Endothelial cell of umbilical vein (primary cell): Measurements from ENCODE around the gene TEX55. TPM values are rescaled to one million over a fixed set of nuclear protein-coding genes. Genes with fewer than 3 reads are reported as not detected.

Experiments
- BruUV-seq: library from RNA; stranded (reverse); fragments of 400-500 nt; replicated peaks from 2 replicates; lab custom pipeline; 2021; lab: Mats Ljungman, UMichigan
- CTCF ChIA-PET: fragments of 300-600, 350-600 bp; sonication (Branson Sonifier 250); formaldehyde crosslinking; loops from one replicate; lab custom pipeline; 2021; ENCODE audit warnings: antibody characterized with exemption, inconsistent platforms; lab: Charles Lee
- POLR2A ChIA-PET: fragments of 300-600, 350-600 bp; sonication (Branson Sonifier 250); formaldehyde crosslinking; loops from one replicate; lab custom pipeline; 2021; ENCODE audit warnings: antibody characterized with exemption, inconsistent platforms; lab: Charles Lee
- DNase-seq: peaks from one replicate; pipeline ENCODE4 v3.0.0-alpha.2; 2011; ENCODE audit warnings: low read depth, low spot score
- FAIRE-seq: peaks from 2 replicates; lab custom pipeline; 2011; peaks lifted over from hg19 to GRCh38; lab: Jason Lieb, UNC
- H2AFZ ChIP-seq: 2 replicates; pipeline ENCODE4 v1.6.0; 2012; ENCODE audit warnings: low read depth, low read length, control low read depth, inconsistent platforms
- H3K27ac ChIP-seq: 2 replicates; pipeline ENCODE4 v1.5.1; 2011; ENCODE audit warnings: low read depth, mild to moderate bottlenecking, control low read depth, low read length, moderate library complexity; ENCODE audit not compliant: insufficient read depth
- H3K27me3 ChIP-seq, 2 experiments: 2 replicates each; pipeline versions ENCODE4 v1.6.0 to v1.6.1; 2011; ENCODE audit warnings: low read length in 2 of 2, mixed read lengths in 1 of 2; ENCODE audit not compliant: control insufficient read depth in 2 of 2, insufficient read depth in 2 of 2
- H3K36me3 ChIP-seq, 2 experiments: 2 replicates in 1 of 2; 3 replicates in 1 of 2; pipeline ENCODE4 v1.5.1; 2011; ENCODE audit warnings: low read length in 2 of 2, mild to moderate bottlenecking in 1 of 2, moderate library complexity in 1 of 2; ENCODE audit not compliant: control insufficient read depth in 2 of 2, insufficient read depth in 2 of 2; ENCODE audit errors: extremely low read depth in 1 of 2
- H3K4me1 ChIP-seq: 3 replicates; pipeline ENCODE4 v1.5.1; 2011; ENCODE audit warnings: mild to moderate bottlenecking, low read length; ENCODE audit not compliant: control insufficient read depth, insufficient read depth; ENCODE audit errors: extremely low read depth
- H3K4me2 ChIP-seq: 2 replicates; pipeline ENCODE4 v1.6.1; 2011; ENCODE audit warnings: low read length, control low read depth, mixed read lengths; ENCODE audit not compliant: insufficient read depth
- H3K4me3 ChIP-seq, 3 experiments: fragments of 200-600 bp in 1 of 3; sonication (generic), shearing (Covaris generic) in 1 of 3; replicated peaks in 1 of 3; 2 replicates each; pipeline ENCODE4 v1.5.1; 2011 to 2016; ENCODE audit warnings: control low read depth in 3 of 3, low read length in 3 of 3, mild to moderate bottlenecking in 2 of 3, inconsistent platforms in 1 of 3, low read depth in 1 of 3, moderate library complexity in 1 of 3; ENCODE audit not compliant: insufficient read depth in 1 of 3
- H3K79me2 ChIP-seq: 2 replicates; pipeline ENCODE4 v1.6.0; 2012; ENCODE audit warnings: low read length, inconsistent platforms; ENCODE audit not compliant: control insufficient read depth, insufficient read depth
- H3K9ac ChIP-seq: replicated peaks from 2 replicates; pipeline ENCODE3; 2011; ENCODE audit warnings: low read length, control low read depth; ENCODE audit not compliant: insufficient read depth; ENCODE audit errors: extremely low read depth
- H3K9me1 ChIP-seq: replicated peaks from 3 replicates; pipeline ENCODE4 v1.6.0; 2011; ENCODE audit warnings: mild to moderate bottlenecking, low read length; ENCODE audit not compliant: control insufficient read depth, insufficient read depth; ENCODE audit errors: extremely low read depth
- H3K9me3 ChIP-seq: replicated peaks from 2 replicates; pipeline ENCODE4 v1.5.1; 2012; ENCODE audit warnings: low read length, inconsistent platforms; ENCODE audit not compliant: control insufficient read depth, insufficient read depth
- H4K20me1 ChIP-seq: replicated peaks from 2 replicates; pipeline ENCODE3; 2011; ENCODE audit warnings: mild to moderate bottlenecking, low read length; ENCODE audit not compliant: control insufficient read depth, insufficient read depth; ENCODE audit errors: extremely low read depth
- CTCF ChIP-seq, 2 donors: IDR thresholded peaks; 1 replicate in 1 of 2; 2 replicates in 1 of 2; pipeline ENCODE4 v1.5.1; 2011; ENCODE audit warnings: low read length in 2 of 2, mild to moderate bottlenecking in 2 of 2, moderate library complexity in 2 of 2, control low read depth in 1 of 2, inconsistent platforms in 1 of 2, low read depth in 1 of 2; ENCODE audit not compliant: insufficient read depth in 1 of 2; ENCODE audit errors: extremely low read depth in 1 of 2
- EZH2 ChIP-seq: IDR thresholded peaks from 2 replicates; pipeline ENCODE4 v1.6.1; 2012; ENCODE audit warnings: borderline replicate concordance, low read depth, mild to moderate bottlenecking, moderate library complexity, low read length, inconsistent platforms; ENCODE audit not compliant: severe bottlenecking
- FOS ChIP-seq: IDR thresholded peaks from 2 replicates; pipeline ENCODE4 v1.6.1; 2011; ENCODE audit warnings: mild to moderate bottlenecking, low read length, moderate library complexity, borderline replicate concordance; ENCODE audit not compliant: insufficient read depth
- GATA2 ChIP-seq: IDR thresholded peaks from 2 replicates; pipeline ENCODE4 v1.7.0; 2011; ENCODE audit warnings: low read depth, mild to moderate bottlenecking, moderate library complexity, mixed read lengths, low read length; ENCODE audit not compliant: insufficient read length, insufficient read depth
- JUN ChIP-seq: IDR thresholded peaks from 2 replicates; pipeline ENCODE4 v1.6.1; 2011; ENCODE audit warnings: borderline replicate concordance, low read depth; ENCODE audit not compliant: insufficient read length, insufficient read depth
- MAX ChIP-seq: IDR thresholded peaks from 2 replicates; pipeline ENCODE4 v1.6.1; 2011; ENCODE audit not compliant: insufficient read depth, insufficient read length
- MYC ChIP-seq: IDR thresholded peaks from one replicate; pipeline ENCODE4 v1.6.1; 2011; ENCODE audit warnings: mild to moderate bottlenecking, low read depth, low read length
- POLR2A ChIP-seq: IDR thresholded peaks from 2 replicates; pipeline ENCODE4 v1.6.1; 2012; ENCODE audit warnings: low read depth, mild to moderate bottlenecking, control low read depth, low read length
- POLR2AphosphoS5 ChIP-seq: IDR thresholded peaks from 2 replicates; pipeline ENCODE4 v1.6.1; 2012; ENCODE audit warnings: low read depth, mild to moderate bottlenecking, control low read depth, low read length, moderate library complexity; ENCODE audit not compliant: insufficient read depth
- dilution Hi-C: fragments of 300-500 bp; cut with MboI; formaldehyde crosslinking; loops from one replicate; pipeline ENCODE4 v1.15.0; 2019; ENCODE audit warnings: low sequenced_read_pairs; ENCODE audit not compliant: extremely low pct_ligation_motif_present
- intact Hi-C: fragments of 100-400 bp; cut with micrococcal nuclease; formaldehyde crosslinking; loops from one replicate; pipeline ENCODE4 v1.10.0; 2022
- polyA plus RNA-seq, 4 experiments: library from polyadenylated mRNA; depleted of rRNA in 3 of 4; stranded (reverse) in 3 of 4; unstranded in 1 of 4; fragments of >200 nt; gene quantifications; 2 replicates each; pipeline versions ENCODE4 v1.2.1 to v1.2.3, GENCODE V29; 2011 to 2012; ENCODE audit warnings: missing spikeins in 1 of 4
- total RNA-seq: library from RNA; stranded (reverse); gene quantifications from 2 replicates; pipeline ENCODE4 v1.2.3, GENCODE V29; 2021

TEX55 gene
- total and polyA plus RNA-seq, 2 donors (not counting 3 experiments of a cell fraction or from before 2014, with no cell fraction given), result not detected

DNA sequence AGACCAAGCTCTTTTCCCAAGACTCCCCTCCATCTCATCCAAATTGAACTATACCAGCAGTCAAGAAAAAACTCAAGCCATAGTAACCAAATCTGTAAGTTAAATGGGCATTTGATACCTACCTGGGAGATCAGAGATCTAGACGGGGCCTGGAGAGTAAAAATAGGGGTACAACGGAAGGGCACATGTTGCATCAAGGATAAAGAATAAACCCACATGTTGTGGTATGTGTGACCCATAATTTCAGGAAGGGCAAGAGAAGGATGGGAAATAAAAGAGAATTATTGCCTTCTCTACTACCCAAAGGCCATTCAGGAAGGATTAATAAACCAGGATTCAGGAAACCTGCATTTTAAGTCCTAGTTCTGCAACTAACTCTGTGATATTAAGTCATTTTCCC lies 1.5 kb downstream of the TEX55 start:
- dilution Hi-C loops, result no loop called here
- POLR2A ChIA-PET, result no interaction called here
- Histone ChIP-seq H3K27ac (no peak overlapping the region), H3K4me1 (no peaks in the 10 kb centered on the region), H3K9me1 (no peaks in the 10 kb centered on the region), H4K20me1 (no peaks in the 10 kb centered on the region), H3K36me3 (no peaks in the 10 kb centered on the region), H3K4me2 (no peak overlapping the region), H2AFZ (no peak overlapping the region), H3K9me3 (no peaks in the 10 kb centered on the region), H3K4me3 (no peak overlapping the region), H3K27me3 (no peaks in the 10 kb centered on the region), H3K79me2 (no peaks in the 10 kb centered on the region), H3K9ac (no peak overlapping the region)
- no TSS peak for BruUV-seq
- DNase-seq (no peak), FAIRE-seq (no peak)
- CTCF ChIA-PET, result interaction anchor here (4.5 kb wide), 1 partner anchor 94 kb away, joined by 33 read pairs; the partner anchor contains the start of gene B4GALT4
- TF ChIP-seq POLR2A (no peak), JUN (no peak), GATA2 (no peak), MAX (no peak), MYC (no peak), POLR2AphosphoS5 (no peak), CTCF (IDR thresholded peaks at IDR 0.05; ENCODE audit: extremely low read depth in 1 of 2, insufficient read depth in 1 of 2, low read depth in 1 of 2, low read length in 2 of 2) (no peak), EZH2 (no peak), FOS (no peak)
- intact Hi-C loops, result no loop called here
